Right lobe of liver (tissue), 6 donors: Measurements from ENCODE around the gene FAM174B. TPM values are rescaled to one million over a fixed set of nuclear protein-coding genes. Genes with fewer than 3 reads are reported as not detected.

Source experiments
- ATAC-seq, 4 donors: fragments of 200-7000 bp; cut with Tn5 transposase; one replicate each; pipeline ENCODE4 v1.9.1; 2020; ENCODE audit warnings: mild to moderate bottlenecking in 4 of 4, moderate library complexity in 4 of 4
- DNase-seq, 3 donors: peaks; one replicate each; pipeline ENCODE4 v3.0.0-alpha.2; 2020
- H3K27ac ChIP-seq, 3 donors: fragments of 200-600 bp; one replicate each; pipeline ENCODE4 v1.8.0; 2022
- H3K27me3 ChIP-seq, 2 donors: fragments of 200-600 bp; one replicate each; pipeline ENCODE4 v1.8.0; 2022
- H3K36me3 ChIP-seq, 4 donors: fragments of 200-600 bp; sonication (generic) in 1 of 4; one replicate each; pipeline versions ENCODE4 v1.5.1 to v1.8.0; 2017 to 2022; ENCODE audit warnings: control low read depth in 1 of 4
- H3K4me1 ChIP-seq, 4 donors: fragments of 200-600 bp; sonication (generic) in 1 of 4; one replicate each; pipeline versions ENCODE4 v1.5.1 to v1.8.0; 2017 to 2022; ENCODE audit warnings: control low read depth in 1 of 4
- H3K4me3 ChIP-seq, 3 donors: fragments of 200-600 bp; one replicate each; pipeline ENCODE4 v1.8.0; 2022
- H3K9me3 ChIP-seq, 4 donors: fragments of 200-600 bp; sonication (generic) in 1 of 4; one replicate each; pipeline versions ENCODE4 v1.5.1 to v1.8.0; 2017 to 2022; ENCODE audit warnings: control low read depth in 1 of 4
- CTCF ChIP-seq, 4 donors: fragments of 200-600 bp in 3 of 4; fragments of 450-650 bp in 1 of 4; IDR thresholded peaks; one replicate each; pipeline versions ENCODE4 v1.5.1 to v1.8.0; 2016 to 2022; ENCODE audit warnings: antibody characterized with exemption in 4 of 4, mild to moderate bottlenecking in 2 of 4
- POLR2A ChIP-seq: fragments of 450-650 bp; IDR thresholded peaks from one replicate; pipeline ENCODE4 v1.6.1; 2017; ENCODE audit warnings: antibody characterized with exemption, mild to moderate bottlenecking
- WGBS: methylation state at CpG from one replicate; pipeline ENCODE4 v1.1.6; 2018; ENCODE audit warnings: low coverage, low lambda C conversion rate; ENCODE audit not compliant: insufficient coverage; ENCODE audit errors: missing lambda C conversion rate; 5-methylcytosine and 5-hydroxymethylcytosine counted together
- intact Hi-C, 2 donors: fragments of 100-400 bp; cut with DNase I; formaldehyde crosslinking; loops; one replicate each; pipeline versions ENCODE4 v1.11.2 to v1.14.1; 2022
- total RNA-seq, 6 experiments: library from RNA; depleted of rRNA in 2 of 6; stranded (reverse); fragments of >200 nt in 2 of 6; fragmentation: NEBNext Ultra II Directional in 3 of 6; extraction: Animal tissue kit (Norgen Biotek cat#: 25700) in 3 of 6; gene quantifications; one replicate each; pipeline versions ENCODE4 v1.1.0 to v1.2.4, GENCODE V29; 2016 to 2023
- donor health status: DM: no; HTN: yes; CAD: no.
- donor health status: DM: no; HTN: no; CAD: no.
- donor health status: DM: no; HTN: no; CAD: no.
- donor health status: DM: no; HTN: yes; CAD: no.
- donor health status: DM: no; HTN: yes; CAD: no.

Gene FAM174B
- total RNA-seq, 6 experiments from 2014 or later: 2.0 to 11.9 (median 4.7) TPM

DNA sequence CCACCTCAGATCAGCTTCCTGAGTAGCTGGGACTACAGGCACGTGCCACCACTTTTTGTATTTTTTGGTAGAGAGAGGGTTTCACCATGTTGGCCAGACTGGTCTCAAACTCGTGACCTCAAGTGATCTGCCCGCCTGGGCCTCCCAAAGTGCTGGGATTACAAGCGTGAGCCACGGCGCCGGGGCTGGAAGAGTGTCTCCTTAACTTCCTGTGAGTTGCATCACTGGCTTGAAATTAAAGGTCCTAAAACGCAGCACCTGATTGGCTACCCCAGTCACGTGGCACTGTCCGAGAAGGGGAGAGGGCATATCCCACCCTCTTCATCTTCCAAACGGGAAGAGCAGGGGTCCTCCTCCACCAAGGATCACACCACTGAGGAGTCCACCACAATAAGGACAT is 5.5 kb upstream of the FAM174B start:
- ATAC-seq: no peak
- no peaks in the 10 kb centered on the region for H3K27me3 ChIP-seq
- 73% methylated on average over 6 of the region's 11 CpGs for WGBS
- H3K4me1 ChIP-seq: peaks cover 0 to 12% (median 3%) of the 10 kb centered on the region in 4 donors
- no peak overlapping the region for H3K27ac ChIP-seq
- intact Hi-C loops: loop anchor here in 1 of 2 donors (10.0 kb wide), 1 partner anchor 46 kb away; no protein-coding TSS in a partner anchor
- no peaks in the 10 kb centered on the region for H3K36me3 ChIP-seq
- no peak overlapping the region for H3K4me3 ChIP-seq
- TF ChIP-seq CTCF (IDR thresholded peaks at IDR 0.05): no peak
- DNase-seq: no peak
- no peaks in the 10 kb centered on the region for H3K9me3 ChIP-seq

DNA sequence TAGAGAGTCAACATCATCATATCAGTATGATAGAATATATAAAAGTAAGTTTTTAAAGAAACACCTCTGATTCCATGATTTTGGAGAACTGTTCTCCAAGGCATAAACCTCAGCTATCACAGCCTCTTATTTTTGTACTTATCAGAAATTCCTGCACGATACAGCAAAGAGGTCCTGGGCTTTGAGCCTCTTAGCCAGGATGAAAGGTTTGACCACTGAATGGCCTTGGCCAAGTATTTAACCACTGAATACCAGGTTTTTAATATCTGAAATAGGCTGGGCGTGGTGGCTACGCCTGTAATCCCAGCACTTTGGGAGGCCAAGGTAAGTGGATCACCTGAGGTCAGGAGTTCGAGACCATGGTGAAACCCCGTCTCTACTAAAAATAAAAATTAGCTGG is 1.9 kb upstream of the FAM174B start:
- Histone ChIP-seq H3K4me1 (peaks cover 0 to 3% (median 0%) of the 10 kb centered on the region in 4 donors), H3K4me3 (no peak overlapping the region), H3K27me3 (no peaks in the 10 kb centered on the region), H3K9me3 (no peaks in the 10 kb centered on the region), H3K27ac (no peak overlapping the region), H3K36me3 (no peaks in the 10 kb centered on the region)
- intact Hi-C loops: no loop called here
- TF ChIP-seq POLR2A (no peak), CTCF (IDR thresholded peaks at IDR 0.05) (no peak)
- DNase-seq (no peak), ATAC-seq (no peak)
- WGBS: 91% methylated on average over 5 of the region's 5 CpGs

DNA sequence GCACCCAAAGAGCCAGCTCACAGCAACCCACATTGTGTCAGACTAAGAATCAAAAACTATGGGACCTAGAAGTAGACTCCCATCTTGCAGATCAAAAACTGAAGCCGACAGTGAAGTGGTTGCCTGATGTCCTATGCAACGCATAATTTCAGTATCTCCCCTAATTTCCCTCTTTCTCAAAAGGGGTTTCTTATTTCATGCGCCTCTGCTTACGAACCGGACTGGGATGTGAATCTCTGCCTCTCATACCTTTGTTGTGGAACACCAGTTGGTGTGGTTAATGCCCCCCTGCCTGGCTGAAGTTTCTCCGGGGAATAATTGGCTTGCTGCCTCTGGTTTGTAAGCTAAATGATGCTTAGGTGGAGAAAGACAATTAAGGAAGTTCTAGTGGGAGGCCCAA is 514 bp upstream of the FAM174B start:
- H3K9me3 ChIP-seq: no peaks in the 10 kb centered on the region
- H3K4me1 ChIP-seq: peaks cover 0 to 3% (median 0%) of the 10 kb centered on the region in 4 donors
- TF ChIP-seq CTCF (IDR thresholded peaks at IDR 0.05) (no peak), POLR2A (no peak)
- ATAC-seq (no peak), DNase-seq (no peak)
- H3K36me3 ChIP-seq: no peaks in the 10 kb centered on the region
- H3K27me3 ChIP-seq: no peaks in the 10 kb centered on the region
- no peak overlapping the region for H3K27ac ChIP-seq
- 88% methylated on average over 6 of the region's 6 CpGs for WGBS
- intact Hi-C loops: no loop called here
- H3K4me3 ChIP-seq: peak overlapping the region in 2 of 3 donors; percentile 46 to 61

GRCh38 chr15:92654662-92655061 is 913 bp downstream of the FAM174B start:
- WGBS: 53% methylated on average over 7 of the region's 7 CpGs
- Histone ChIP-seq H3K27me3 (no peaks in the 10 kb centered on the region), H3K27ac (no peak overlapping the region), H3K4me1 (peaks cover 0 to 3% (median 0%) of the 10 kb centered on the region in 4 donors), H3K9me3 (no peaks in the 10 kb centered on the region), H3K4me3 (peak overlapping the region; percentile 46 to 61 (median 53)), H3K36me3 (no peaks in the 10 kb centered on the region)
- DNase-seq (no peak), ATAC-seq (no peak)
- no peak for TF ChIP-seq POLR2A
- TF ChIP-seq CTCF (IDR thresholded peaks at IDR 0.05): no peak
- intact Hi-C loops: no loop called here
